RWPE1 (cell line): ENCODE data around the gene TYMS.
A peak's percentile ranks its signal among the peaks of the same experiment; 100 is the strongest.

Experiments
- CTCF ChIA-PET: fragments of 350-600 bp; sonication (Branson Sonifier 250); formaldehyde crosslinking; extraction: SDS; loops from one replicate; lab custom pipeline; 2021; lab: Yijun Ruan, JAX
- POLR2A ChIA-PET: fragments of 400-600 bp; formaldehyde crosslinking; extraction: SDS; loops from one replicate; lab custom pipeline; 2020; ENCODE audit warnings: antibody characterized with exemption; ENCODE audit not compliant: low non-redundant PET; lab: Yijun Ruan, JAX
- DNase-seq: peaks from one replicate; pipeline ENCODE4 v3.0.0; 2012; ENCODE audit warnings: low spot score
- H3K27ac ChIP-seq: fragments of 450-650 bp; 2 replicates; pipeline ENCODE4 v1.5.1; 2017
- CTCF ChIP-seq: fragments of 450-650 bp; conservative IDR thresholded peaks from 2 replicates; pipeline ENCODE4 v1.5.1; 2017; ENCODE audit warnings: low read depth, mild to moderate bottlenecking

TYMS gene

GRCh38 chr18:673317-673716, 15.9 kb downstream of the TYMS start:
- DNase-seq = no peak
- no peak overlapping the region for H3K27ac ChIP-seq
- POLR2A ChIA-PET = no interaction called here
- TF ChIP-seq CTCF = no peak
- CTCF ChIA-PET = interaction anchor here (0.6 to 0.9 kb wide), 4 partner anchors 28 to 159 kb away, joined by 3 to 8 read pairs (median 5); no protein-coding TSS in a partner anchor

- no peak for TF ChIP-seq CTCF
- H3K27ac ChIP-seq = no peak overlapping the region
- ChIA-PET CTCF (interaction anchor here (0.6 to 0.7 kb wide), 2 partner anchors 52 to 160 kb away, joined by 3 to 6 read pairs; no protein-coding TSS in a partner anchor), POLR2A (no interaction called here)
- DNase-seq = no peak
Measured at GRCh38 chr18:673769-674168, 16.3 kb downstream of the TYMS start.

- POLR2A ChIA-PET = no interaction called here
- DNase-seq = no peak
- no peak for TF ChIP-seq CTCF
- peak overlapping the region; percentile 30; the same call in 1 of the 2 replicates for H3K27ac ChIP-seq
- CTCF ChIA-PET = interaction anchor here (0.7 kb wide), 1 partner anchor 164 kb away, joined by 3 read pairs; no protein-coding TSS in a partner anchor
Measured at GRCh38 chr18:675307-675706, 17.9 kb downstream of the TYMS start.

GRCh38 chr18:676069-676468, 18.6 kb downstream of the TYMS start:
- TF ChIP-seq CTCF = no peak
- H3K27ac ChIP-seq = no peak overlapping the region
- CTCF ChIA-PET = no interaction called here
- POLR2A ChIA-PET = no interaction called here
- no peak for DNase-seq

GRCh38 chr18:676736-677135, 19.3 kb downstream of the TYMS start:
- ChIA-PET POLR2A (no interaction called here), CTCF (no interaction called here)

GRCh38 chr18:677145-677544, 19.7 kb downstream of the TYMS start:
- no peak for DNase-seq
- no peak for TF ChIP-seq CTCF
- ChIA-PET CTCF (no interaction called here), POLR2A (no interaction called here)
- H3K27ac ChIP-seq = no peak overlapping the region

More at GRCh38 chr18:676736-677135, 19.3 kb downstream of the TYMS start:
- no peak for DNase-seq
- no peak overlapping the region for H3K27ac ChIP-seq
- no peak for TF ChIP-seq CTCF
